ENCODE results near the gene SPOCK2. TPM values are rescaled to one million over a fixed set of nuclear protein-coding genes. Genes with fewer than 3 reads are reported as not detected.

The SPOCK2 gene
- total RNA-seq, 1 experiment from 2014 or later, result 0.29 TPM

GRCh38 chr10:72011976-72012512 is 76.3 kb downstream of the SPOCK2 start:
- no peak for DNase-seq (ENCODE audit: low read depth)

GRCh38 chr10:72011468-72011867 is 76.9 kb downstream of the SPOCK2 start:
- no peak for DNase-seq (ENCODE audit: low read depth)

GRCh38 chr10:72011016-72011415 is 77.3 kb downstream of the SPOCK2 start:
- no peak for DNase-seq (ENCODE audit: low read depth)

DNA sequence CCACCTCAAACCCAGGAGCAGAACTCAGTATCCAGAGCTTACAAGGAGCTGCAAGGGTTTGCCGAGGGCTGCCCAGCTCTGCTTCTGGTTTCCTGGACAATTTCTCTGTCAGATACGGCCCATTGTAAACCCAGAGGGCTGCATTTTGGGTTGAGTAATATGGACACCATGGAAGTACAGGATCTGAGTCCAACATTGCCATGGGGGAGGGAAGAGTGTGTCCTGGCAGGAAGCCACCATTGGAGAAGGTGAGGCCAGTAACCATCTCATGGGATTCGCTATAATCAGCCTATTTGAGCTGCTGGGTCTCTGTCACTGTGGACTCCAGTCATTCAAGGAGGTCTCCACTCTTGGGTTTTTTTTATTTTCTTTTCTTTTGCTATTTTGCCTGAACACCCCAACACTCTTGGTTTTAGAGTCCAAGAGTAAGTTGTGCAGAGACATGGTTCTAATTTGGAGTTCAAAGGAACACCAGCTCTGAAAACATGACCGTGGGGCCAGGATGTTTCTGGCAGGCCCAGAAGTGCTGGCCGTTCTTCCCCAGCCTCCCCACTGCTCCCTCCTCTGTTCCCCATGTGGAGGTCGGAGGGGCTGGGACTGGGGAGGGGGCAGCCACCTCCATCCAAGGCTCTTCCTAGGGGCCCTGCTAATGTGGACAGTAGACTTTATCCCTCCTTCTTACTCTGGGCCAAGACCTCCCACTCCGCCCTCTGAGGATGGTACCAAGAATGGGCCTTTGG is 77.9 kb downstream of the SPOCK2 start:
- no peak for DNase-seq (ENCODE audit: low read depth)

GRCh38 chr10:72009425-72010081 is 78.8 kb downstream of the SPOCK2 start:
- peak; percentile 79 for DNase-seq (ENCODE audit: low read depth)

DNA sequence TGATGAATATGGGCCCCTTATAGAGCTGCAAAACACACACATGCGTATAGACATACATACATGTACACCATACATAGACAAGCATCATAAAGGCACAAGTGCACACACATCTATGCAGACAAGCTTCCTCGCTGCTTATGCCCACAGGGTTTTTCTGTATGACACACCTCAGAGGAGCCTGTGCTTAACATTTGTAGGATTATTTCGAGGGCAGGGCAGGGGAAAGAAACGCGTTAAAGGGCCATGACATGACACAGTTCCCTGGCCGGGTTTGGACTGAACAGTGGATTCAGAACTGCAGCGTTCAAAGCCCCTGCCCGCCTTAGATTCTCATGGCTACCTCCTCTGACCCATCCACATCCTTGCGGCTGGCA is 79.3 kb downstream of the SPOCK2 start:
- no peak for DNase-seq (ENCODE audit: low read depth)

Other genes with a start within 250 kb of the SPOCK2 start
- gene PSAP, start 237.3 kb downstream of the SPOCK2 start, total RNA-seq (2014; rRNA removed; shearing (Covaris generic)), result 155 and 187 TPM in 2 replicates
- gene CHST3, start 124.2 kb downstream of the SPOCK2 start, total RNA-seq (2014; rRNA removed; shearing (Covaris generic)), result 6.8 and 7.5 TPM in 2 replicates
- gene ANAPC16, start 127.5 kb upstream of the SPOCK2 start, total RNA-seq (2014; rRNA removed; shearing (Covaris generic)), result 27.2 and 48.3 TPM in 2 replicates
- gene ASCC1, start 127.7 kb upstream of the SPOCK2 start, total RNA-seq (2014; rRNA removed; shearing (Covaris generic)), result 16.5 and 24.6 TPM in 2 replicates
- 12.8 and 14.5 TPM in 2 replicates for gene DDIT4, start 185.4 kb upstream of the SPOCK2 start, total RNA-seq (2014; rRNA removed; shearing (Covaris generic))